AG04450 (cell line): ENCODE results near the gene SAAL1. TPM values are rescaled to one million over a fixed set of nuclear protein-coding genes. Genes with fewer than 3 reads are reported as not detected.
A peak's percentile ranks its signal among the peaks of the same experiment; 100 is the strongest.

Source experiments
- CTCF ChIA-PET: fragments of 300-600, 350-600 bp; formaldehyde crosslinking; extraction: SDS; loops from one replicate; lab custom pipeline; 2022; ENCODE audit warnings: antibody characterized with exemption, inconsistent platforms; lab: Charles Lee
- POLR2A ChIA-PET: fragments of 350-600 bp; formaldehyde crosslinking; extraction: SDS; loops from one replicate; lab custom pipeline; 2021; ENCODE audit warnings: antibody characterized with exemption, inconsistent platforms; lab: Yijun Ruan, JAX
- DNase-seq: peaks from one replicate; pipeline ENCODE4 v3.0.0-alpha.2; 2011; ENCODE audit warnings: low read depth, low spot score
- H3K27ac ChIP-seq: one replicate; pipeline ENCODE4 v1.5.1; 2012; ENCODE audit warnings: low read depth, low read length, control low read depth
- H3K27me3 ChIP-seq: one replicate; pipeline ENCODE4 v1.6.0; 2012; ENCODE audit warnings: low read length; ENCODE audit not compliant: control insufficient read depth, insufficient read depth
- H3K4me3 ChIP-seq: 2 replicates; pipeline ENCODE4 v1.5.1; 2011; ENCODE audit warnings: mild to moderate bottlenecking, low read depth, low read length, control low read depth
- H3K9me3 ChIP-seq: 2 replicates; pipeline ENCODE4 v1.5.1; 2012; ENCODE audit warnings: low read length; ENCODE audit not compliant: control insufficient read depth, insufficient read depth
- CTCF ChIP-seq: IDR thresholded peaks from 2 replicates; pipeline ENCODE4 v1.5.1; 2011; ENCODE audit warnings: low read depth, low read length, control low read depth, inconsistent platforms
- polyA minus RNA-seq: library from RNA; depleted of rRNA, polyadenylated mRNA; stranded (reverse); fragments of >200 nt; gene quantifications from 2 replicates; pipeline ENCODE4 v1.2.3, GENCODE V29; 2011; rRNA and poly(A)+ RNA removed
- polyA plus RNA-seq: library from polyadenylated mRNA; depleted of rRNA; stranded (reverse); fragments of >200 nt; gene quantifications from 2 replicates; pipeline ENCODE4 v1.2.3, GENCODE V29; 2011; rRNA removed

The SAAL1 gene
- polyA plus RNA-seq (15.4 and 17.0 TPM in 2 replicates), polyA minus RNA-seq (5.5 and 8.3 TPM in 2 replicates)

GRCh38 chr11:18105802-18106574 lies at the start of gene SAAL1:
Gene SAAL1 (minus strand): TSS chr11:18106082. CDS start chr11:18106041, 41 bp downstream.
- CTCF ChIA-PET: interaction anchor here (0.7 to 3.1 kb wide), 22 partner anchors 10 to 524 kb away, joined by 3 to 24 read pairs (median 4); partner anchors contain the start of gene SERGEF
- Histone ChIP-seq H3K27ac (no peak within 1 kb of the TSS), H3K27me3 (peaks cover 2% of the 10 kb centered on the region)

GRCh38 chr11:18151581-18151980 lies 45.7 kb upstream of the SAAL1 start:
- no peaks in the 10 kb centered on the region for H3K27me3 ChIP-seq
- H3K9me3 ChIP-seq: no peaks in the 10 kb centered on the region
- no peak overlapping the region for H3K4me3 ChIP-seq
- POLR2A ChIA-PET: no interaction called here
- CTCF ChIA-PET: interaction anchor here (0.5 kb wide), 1 partner anchor 384 kb away, joined by 3 read pairs; no protein-coding TSS in a partner anchor
- DNase-seq: no peak
- H3K27ac ChIP-seq: no peak overlapping the region
- TF ChIP-seq CTCF: no peak

More at GRCh38 chr11:18105802-18106574, at the start of gene SAAL1:
- peak; percentile 59 for TF ChIP-seq CTCF
- POLR2A ChIA-PET: interaction anchor here (0.7 kb wide), 1 partner anchor 93 kb away, joined by 3 read pairs; the partner anchor contains the start of gene SERGEF
- H3K4me3 ChIP-seq: peak within 1 kb of the TSS; percentile 90
- H3K9me3 ChIP-seq: no peaks in the 10 kb centered on the region; the same call in 1 of the 2 replicates
- no peak for DNase-seq

- no peaks in the 10 kb centered on the region for H3K9me3 ChIP-seq
Observed at GRCh38 chr11:18145837-18146236, 40.0 kb upstream of the SAAL1 start.

GRCh38 chr11:18145025-18145424 lies 39.1 kb upstream of the SAAL1 start:
- POLR2A ChIA-PET: no interaction called here
- no peak for DNase-seq
- H3K4me3 ChIP-seq: no peak overlapping the region
- H3K9me3 ChIP-seq: no peaks in the 10 kb centered on the region
- no peaks in the 10 kb centered on the region for H3K27me3 ChIP-seq
- CTCF ChIA-PET: interaction anchor here (1.3 to 1.5 kb wide), 2 partner anchors 29 to 153 kb away, joined by 3 to 6 read pairs; no protein-coding TSS in a partner anchor
- TF ChIP-seq CTCF: 0 out of 2 replicates have a peak, but pooled peaks have one; percentile 20
- H3K27ac ChIP-seq: no peak overlapping the region

More at GRCh38 chr11:18145837-18146236, 40.0 kb upstream of the SAAL1 start:
- no peak for TF ChIP-seq CTCF
- Histone ChIP-seq H3K4me3 (no peak overlapping the region), H3K27ac (no peak overlapping the region), H3K27me3 (no peaks in the 10 kb centered on the region)
- DNase-seq: no peak
- CTCF ChIA-PET: interaction anchor here (1.3 to 1.5 kb wide), 2 partner anchors 30 to 154 kb away, joined by 3 to 6 read pairs; no protein-coding TSS in a partner anchor
- POLR2A ChIA-PET: no interaction called here

- POLR2A ChIA-PET: no interaction called here
Observed at GRCh38 chr11:18144243-18144642, 38.4 kb upstream of the SAAL1 start.

More at GRCh38 chr11:18144243-18144642, 38.4 kb upstream of the SAAL1 start:
- Histone ChIP-seq H3K27me3 (no peaks in the 10 kb centered on the region), H3K27ac (no peak overlapping the region), H3K9me3 (no peaks in the 10 kb centered on the region), H3K4me3 (no peak overlapping the region)
- DNase-seq: no peak
- no peak for TF ChIP-seq CTCF
- CTCF ChIA-PET: interaction anchor here (1.3 to 1.5 kb wide), 2 partner anchors 28 to 153 kb away, joined by 3 to 6 read pairs; no protein-coding TSS in a partner anchor
